Esophagus muscularis mucosa (tissue), 4 donors: ENCODE results near the gene ASTN2. TPM values are rescaled to one million over a fixed set of nuclear protein-coding genes. Genes with fewer than 3 reads are reported as not detected.

Experiments used
- DNase-seq: peaks from one replicate; pipeline ENCODE4 v3.0.0-alpha.2; 2017; ENCODE audit errors: extremely low spot score
- H3K27ac ChIP-seq, 4 donors: fragments of 200-600 bp; sonication (generic); replicated peaks in 1 of 4; 1 replicate in 3 of 4; 2 replicates in 1 of 4; pipeline ENCODE4 v1.5.1; 2016 to 2019; ENCODE audit warnings: mild to moderate bottlenecking in 1 of 4
- H3K27me3 ChIP-seq, 4 donors: fragments of 200-600 bp; sonication (generic); one replicate each; pipeline versions ENCODE4 v1.5.1 to v1.6.0; 2016 to 2019
- H3K36me3 ChIP-seq, 4 donors: fragments of 200-600 bp; sonication (generic); one replicate each; pipeline ENCODE4 v1.5.1; 2016 to 2019
- H3K4me1 ChIP-seq, 4 donors: fragments of 200-600 bp; sonication (generic); one replicate each; pipeline ENCODE4 v1.5.1; 2016 to 2019
- H3K4me3 ChIP-seq, 4 donors: fragments of 200-600 bp; sonication (generic); 1 replicate in 2 of 4; 2 replicates in 2 of 4; pipeline ENCODE4 v1.5.1; 2016 to 2019; ENCODE audit warnings: mild to moderate bottlenecking in 4 of 4, moderate library complexity in 1 of 4
- H3K9me3 ChIP-seq, 4 donors: fragments of 200-600 bp; sonication (generic); 1 replicate in 3 of 4; 2 replicates in 1 of 4; pipeline ENCODE4 v1.5.1; 2016 to 2019
- CTCF ChIP-seq, 3 experiments: fragments of 200-600 bp in 2 of 3; fragments of 450-650 bp in 1 of 3; sonication (generic) in 2 of 3; IDR thresholded peaks; one replicate each; pipeline ENCODE4 v1.5.1; 2017 to 2019; ENCODE audit warnings: antibody characterized with exemption in 3 of 3, mild to moderate bottlenecking in 2 of 3, moderate library complexity in 1 of 3
- EP300 ChIP-seq: sonication (generic); formaldehyde crosslinking; IDR thresholded peaks from one replicate; pipeline ENCODE4 v1.6.1; 2017; ENCODE audit warnings: antibody characterized with exemption
- POLR2A ChIP-seq: fragments of 450-650 bp; IDR thresholded peaks from one replicate; pipeline ENCODE4 v1.6.1; 2017; ENCODE audit warnings: antibody characterized with exemption, moderate library complexity, mild to moderate bottlenecking, low read depth
- POLR2AphosphoS5 ChIP-seq, 2 donors: sonication (generic); formaldehyde crosslinking; IDR thresholded peaks; one replicate each; pipeline ENCODE4 v1.6.1; 2017; ENCODE audit warnings: antibody characterized with exemption in 2 of 2
- WGBS: methylation state at CpG from one replicate; pipeline ENCODE4 v1.1.5; 2018; 5-methylcytosine and 5-hydroxymethylcytosine counted together
- intact Hi-C: fragments of 100-400 bp; cut with DNase I; formaldehyde crosslinking; loops from one replicate; pipeline ENCODE4 v1.15.1; 2023
- total RNA-seq, 4 donors: library from RNA; depleted of rRNA; stranded (reverse); fragments of >200 nt; gene quantifications; one replicate each; pipeline versions ENCODE4 v1.1.0 to v1.2.1, GENCODE V29; 2016

ASTN2 gene
- total RNA-seq, 4 donors from 2014 or later, result 4.2 to 6.9 (median 5.5) TPM

- H3K27me3 ChIP-seq, result no peaks in the 10 kb centered on the region
- no peak overlapping the region for H3K4me3 ChIP-seq
- H3K36me3 ChIP-seq, result no peaks in the 10 kb centered on the region
- no peaks in the 10 kb centered on the region for H3K9me3 ChIP-seq
- no peak overlapping the region for H3K27ac ChIP-seq
- WGBS, result 22% methylated on average over 2 of the region's 2 CpGs
- intact Hi-C loops, result no loop called here
- no peak for DNase-seq
- TF ChIP-seq POLR2AphosphoS5 (IDR thresholded peaks at IDR 0.05) (no peak), EP300 (no peak), POLR2A (no peak), CTCF (IDR thresholded peaks at IDR 0.05) (no peak)
- no peaks in the 10 kb centered on the region for H3K4me1 ChIP-seq
Observed at GRCh38 chr9:117368684-117369230, 46.1 kb downstream of the ASTN2 start.

GRCh38 chr9:117365438-117365837 is 49.4 kb downstream of the ASTN2 start:
- WGBS, result 79% methylated on average over 3 of the region's 3 CpGs
- intact Hi-C loops, result no loop called here
- H3K4me3 ChIP-seq, result no peak overlapping the region
- no peak overlapping the region for H3K27ac ChIP-seq
- no peak for DNase-seq
- H3K36me3 ChIP-seq, result no peaks in the 10 kb centered on the region
- no peaks in the 10 kb centered on the region for H3K4me1 ChIP-seq
- no peaks in the 10 kb centered on the region for H3K27me3 ChIP-seq
- no peaks in the 10 kb centered on the region for H3K9me3 ChIP-seq
- no peak for TF ChIP-seq POLR2A
- no peak for TF ChIP-seq EP300
- no peak for TF ChIP-seq POLR2AphosphoS5 (IDR thresholded peaks at IDR 0.05)
- no peak for TF ChIP-seq CTCF (IDR thresholded peaks at IDR 0.05)

DNA sequence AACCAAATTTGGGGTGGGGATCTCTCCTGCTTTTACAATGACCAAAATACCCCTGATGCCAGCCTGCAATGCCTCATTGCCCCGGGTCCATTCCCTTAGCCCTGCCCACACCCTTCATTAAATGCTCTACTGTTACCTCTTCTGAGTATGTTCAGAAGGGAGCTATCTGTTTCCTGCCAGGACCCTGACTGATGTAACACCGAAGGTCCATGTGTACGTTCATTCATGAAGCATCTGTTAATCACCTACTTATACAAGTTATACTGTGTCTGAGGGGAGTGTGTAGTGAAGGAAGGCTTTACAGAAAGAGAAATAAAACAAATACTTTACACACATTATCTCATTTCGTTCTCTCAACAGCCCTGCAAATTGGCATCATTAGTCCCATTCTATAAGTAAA is 51.9 kb downstream of the ASTN2 start:
- 83% methylated on average over 4 of the region's 4 CpGs for WGBS
- no peak for TF ChIP-seq EP300
- no peak for TF ChIP-seq CTCF (IDR thresholded peaks at IDR 0.05)
- TF ChIP-seq POLR2A, result no peak
- no peak for TF ChIP-seq POLR2AphosphoS5 (IDR thresholded peaks at IDR 0.05)
- Histone ChIP-seq H3K36me3 (no peaks in the 10 kb centered on the region), H3K27me3 (no peaks in the 10 kb centered on the region), H3K27ac (no peak overlapping the region), H3K9me3 (no peaks in the 10 kb centered on the region), H3K4me3 (no peak overlapping the region), H3K4me1 (no peaks in the 10 kb centered on the region)
- DNase-seq, result no peak
- intact Hi-C loops, result no loop called here

DNA sequence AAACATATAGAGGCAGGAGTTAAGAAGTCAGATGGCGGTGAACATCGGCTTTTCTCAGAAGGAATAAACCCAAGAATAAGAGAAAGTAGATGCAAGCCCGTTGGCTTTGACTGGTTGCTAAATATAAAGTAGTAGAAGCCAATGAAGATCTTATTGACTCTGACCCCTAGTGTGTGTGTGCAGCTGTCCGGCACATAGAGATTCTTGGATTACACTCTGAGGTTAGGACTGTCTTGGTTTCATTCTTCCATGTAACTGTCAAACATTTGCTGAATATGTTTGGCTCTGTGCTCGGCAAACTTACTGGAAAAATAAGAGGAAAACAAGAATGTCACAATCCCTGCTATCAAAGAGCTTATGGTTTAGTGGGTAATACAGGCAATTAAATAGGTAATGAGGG is 54.9 kb downstream of the ASTN2 start:
- H3K36me3 ChIP-seq, result no peaks in the 10 kb centered on the region
- 68% methylated on average over 5 of the region's 5 CpGs for WGBS
- no peak overlapping the region for H3K27ac ChIP-seq
- H3K4me1 ChIP-seq, result no peaks in the 10 kb centered on the region
- H3K9me3 ChIP-seq, result no peaks in the 10 kb centered on the region
- no peak overlapping the region for H3K4me3 ChIP-seq
- DNase-seq, result no peak
- intact Hi-C loops, result no loop called here
- no peaks in the 10 kb centered on the region for H3K27me3 ChIP-seq
- TF ChIP-seq CTCF (IDR thresholded peaks at IDR 0.05) (no peak), POLR2A (no peak)

DNA sequence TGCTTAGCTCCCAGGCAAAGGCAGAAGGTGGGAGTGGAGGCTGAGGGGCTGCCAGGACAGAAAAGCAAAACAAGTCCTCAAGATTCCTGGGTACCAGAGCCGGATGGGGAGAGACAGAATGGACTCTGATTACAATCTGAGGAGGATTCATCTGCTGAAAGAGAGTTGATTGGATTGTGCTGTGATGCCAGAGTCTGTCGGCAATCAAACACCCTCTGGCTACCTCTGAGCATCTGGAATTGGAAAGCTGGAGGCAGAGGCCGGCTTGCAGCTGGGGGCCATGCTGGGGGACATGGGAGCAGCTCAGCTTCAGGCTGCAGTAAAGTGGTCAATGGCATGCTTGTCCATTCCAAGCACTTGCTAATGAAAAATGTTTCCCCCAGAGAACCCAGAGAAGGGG is 59.3 kb downstream of the ASTN2 start:
- H3K9me3 ChIP-seq, result no peaks in the 10 kb centered on the region
- H3K27ac ChIP-seq, result no peak overlapping the region
- no peaks in the 10 kb centered on the region for H3K4me1 ChIP-seq
- no peak for DNase-seq
- no peak overlapping the region for H3K4me3 ChIP-seq
- 46% methylated on average over 3 of the region's 3 CpGs for WGBS
- H3K27me3 ChIP-seq, result no peaks in the 10 kb centered on the region
- intact Hi-C loops, result no loop called here
- TF ChIP-seq EP300 (no peak), CTCF (IDR thresholded peaks at IDR 0.05) (no peak), POLR2AphosphoS5 (IDR thresholded peaks at IDR 0.05) (no peak), POLR2A (no peak)
- no peaks in the 10 kb centered on the region for H3K36me3 ChIP-seq
